HepG2 (cell line): ENCODE data around the gene RPS6KB2. TPM values are rescaled to one million over a fixed set of nuclear protein-coding genes. Genes with fewer than 3 reads are reported as not detected.

ENCODE experiments used
- BCLAF1 ChIP-seq: fragments of 450-650 bp; IDR thresholded peaks from 2 replicates; pipeline ENCODE4 v1.6.1; 2017; ENCODE audit warnings: mild to moderate bottlenecking
- POLR2AphosphoS2 ChIP-seq: IDR thresholded peaks from 2 replicates; pipeline ENCODE4 v1.6.1; 2011; ENCODE audit warnings: low read depth, low read length, improper control_type of control experiment
- PRMT3 ChIP-seq: sonication (generic); formaldehyde crosslinking; IDR thresholded peaks from 2 replicates; pipeline ENCODE4 v1.8.1; 2022; ENCODE audit warnings: low read depth, mild to moderate bottlenecking, moderate library complexity, missing genetic modification reagents, borderline replicate concordance
- RAD21 ChIP-seq: fragments of 450-650 bp; formaldehyde crosslinking; IDR thresholded peaks from 2 replicates; pipeline ENCODE4 v1.5.0; 2020; ENCODE audit warnings: mild to moderate bottlenecking
- SATB2 ChIP-seq: sonication (generic); formaldehyde crosslinking; IDR thresholded peaks from 2 replicates; pipeline ENCODE4 v1.5.0; 2020; ENCODE audit warnings: missing genetic modification reagents
- ZHX2 ChIP-seq, 2 experiments: sonication (generic) in 1 of 2; formaldehyde crosslinking in 1 of 2; IDR thresholded peaks; 2 replicates each; pipeline versions ENCODE4 v1.6.1 to v1.9.0; 2014 to 2022; ENCODE audit warnings: antibody characterized with exemption in 1 of 2, borderline replicate concordance in 1 of 2, inconsistent platforms in 1 of 2, low read depth in 1 of 2, missing genetic modification reagents in 1 of 2
- ZNF318 ChIP-seq: sonication (generic); formaldehyde crosslinking; IDR thresholded peaks from 2 replicates; pipeline ENCODE4 v1.4.0; 2020; ENCODE audit warnings: mild to moderate bottlenecking, missing genetic modification reagents
- ZNF562 ChIP-seq: sonication (generic); formaldehyde crosslinking; IDR thresholded peaks from 2 replicates; pipeline ENCODE4 v1.8.0; 2022; ENCODE audit warnings: missing genetic modification reagents, borderline replicate concordance
- polyA plus RNA-seq, 8 experiments: library from polyadenylated mRNA; depleted of rRNA in 3 of 8; stranded (reverse) in 7 of 8; unstranded in 1 of 8; fragments of >200 nt; fragmentation: Illumina TruSeq in 4 of 8; extraction: Trizol in 4 of 8; gene quantifications; 2 replicates each; pipeline versions ENCODE4 v1.2.1 to v1.2.3, GENCODE V29; 2011 to 2016; ENCODE audit warnings: low read depth in 4 of 8, missing spikeins in 1 of 8, mixed read lengths in 1 of 8; ENCODE audit not compliant: insufficient read depth in 1 of 8
- total RNA-seq, 5 experiments: library from RNA; depleted of rRNA; stranded (reverse); fragments of >200 nt; fragmentation: Illumina TruSeq; extraction: Trizol; gene quantifications; 2 replicates each; pipeline ENCODE4 v1.2.3, GENCODE V29; 2016; ENCODE audit warnings: low read depth in 1 of 5

RPS6KB2 gene
- total and polyA plus RNA-seq, 2 of the 13 experiments (the other 11 are each of a cell fraction or from before 2014, with no cell fraction given): 52.9 to 54.8 TPM

GRCh38 chr11:67482827-67483798 is 54.8 kb downstream of the RPS6KB2 start, which contains the start of gene AIP (continued):
- peak; percentile 54; the same call in 1 of the 2 replicates for TF ChIP-seq ZNF562 (CRISPR knock-in tag)
- no peak for TF ChIP-seq POLR2AphosphoS2
- peak; percentile 95 for TF ChIP-seq SATB2 (CRISPR knock-in tag)
- TF ChIP-seq BCLAF1: no peak
- no peak for TF ChIP-seq RAD21 (CRISPR knock-in tag)
- TF ChIP-seq ZHX2 (IDR thresholded peaks at IDR 0.05; ENCODE audit: low read depth): peak; percentile 93
- TF ChIP-seq ZHX2 (CRISPR knock-in tag; IDR thresholded peaks at IDR 0.05; ENCODE audit: borderline replicate concordance): no peak
- peak; percentile 70; the same call in 1 of the 2 replicates for TF ChIP-seq PRMT3 (CRISPR knock-in tag)
- TF ChIP-seq ZNF318 (CRISPR knock-in tag): peak; percentile 94; the same call in 1 of the 2 replicates
